CD14-positive monocyte (primary cell): ENCODE results near the gene CAMK1D. TPM values are rescaled to one million over a fixed set of nuclear protein-coding genes. Genes with fewer than 3 reads are reported as not detected.

Source experiments
- DNase-seq, 3 donors: peaks; one replicate each; pipeline ENCODE4 v3.0.0-alpha.2; 2011 to 2022
- H2AFZ ChIP-seq: 2 replicates; pipeline ENCODE4 v1.6.0; 2012; ENCODE audit warnings: mild to moderate bottlenecking, low read depth, low read length, inconsistent platforms; ENCODE audit not compliant: insufficient read depth, poor library complexity, severe bottlenecking
- H3K27ac ChIP-seq, 2 donors: 1 replicate in 1 of 2; 2 replicates in 1 of 2; pipeline ENCODE4 v1.5.1; 2012 to 2013; ENCODE audit warnings: low read length in 2 of 2, control low read depth in 1 of 2, inconsistent platforms in 1 of 2, low read depth in 1 of 2, mild to moderate bottlenecking in 1 of 2
- H3K27me3 ChIP-seq, 2 donors: one replicate each; pipeline versions ENCODE4 v1.6.0 to v1.6.1; 2011 to 2013; ENCODE audit warnings: low read length in 2 of 2; ENCODE audit not compliant: control insufficient read depth in 2 of 2, insufficient read depth in 2 of 2
- H3K36me3 ChIP-seq, 2 donors: replicated peaks in 1 of 2; 1 replicate in 1 of 2; 2 replicates in 1 of 2; pipeline versions ENCODE4 v1.5.1 to v1.6.1; 2012 to 2013; ENCODE audit warnings: low read length in 2 of 2, control low read depth in 1 of 2, inconsistent platforms in 1 of 2, mild to moderate bottlenecking in 1 of 2; ENCODE audit not compliant: insufficient read depth in 2 of 2, control insufficient read depth in 1 of 2
- H3K4me1 ChIP-seq, 2 donors: 1 replicate in 1 of 2; 2 replicates in 1 of 2; pipeline versions ENCODE4 v1.5.1 to v1.6.1; 2012 to 2013; ENCODE audit warnings: low read length in 2 of 2, control low read depth in 1 of 2, inconsistent platforms in 1 of 2, mild to moderate bottlenecking in 1 of 2, moderate library complexity in 1 of 2; ENCODE audit not compliant: insufficient read depth in 2 of 2, control insufficient read depth in 1 of 2
- H3K4me2 ChIP-seq: replicated peaks from 2 replicates; pipeline ENCODE3; 2012; ENCODE audit warnings: low read length, moderate library complexity, mild to moderate bottlenecking; ENCODE audit not compliant: poor library complexity, severe bottlenecking; ENCODE audit errors: extremely low read depth
- H3K4me3 ChIP-seq, 3 experiments: fragments of 200-600 bp in 1 of 3; sonication (generic) in 1 of 3; replicated peaks in 1 of 3; 1 replicate in 2 of 3; 2 replicates in 1 of 3; pipeline ENCODE4 v1.5.1; 2011 to 2013; ENCODE audit warnings: low read length in 3 of 3, mild to moderate bottlenecking in 3 of 3, control low read depth in 2 of 3, low read depth in 2 of 3, inconsistent platforms in 1 of 3, moderate library complexity in 1 of 3
- H3K79me2 ChIP-seq: 2 replicates; pipeline ENCODE4 v1.6.0; 2012; ENCODE audit warnings: mild to moderate bottlenecking, control low read depth, inconsistent platforms, low read length, moderate library complexity; ENCODE audit not compliant: insufficient read depth
- H3K9ac ChIP-seq: 2 replicates; pipeline ENCODE4 v1.6.0; 2017; ENCODE audit warnings: low read length, mild to moderate bottlenecking; ENCODE audit not compliant: insufficient read depth, poor library complexity, severe bottlenecking
- H3K9me3 ChIP-seq, 2 donors: replicated peaks in 1 of 2; 1 replicate in 1 of 2; 2 replicates in 1 of 2; pipeline versions ENCODE4 v1.5.1 to v1.6.1; 2012 to 2013; ENCODE audit warnings: low read length in 2 of 2, control low read depth in 1 of 2; ENCODE audit not compliant: control insufficient read depth in 1 of 2, insufficient read depth in 1 of 2
- H4K20me1 ChIP-seq: 2 replicates; pipeline ENCODE4 v1.6.0; 2012; ENCODE audit warnings: mild to moderate bottlenecking, low read length, control low read depth, moderate library complexity; ENCODE audit not compliant: insufficient read depth
- H3K27ac Mint-ChIP-seq, 7 donors: one replicate each; pipeline ENCODE4 v1.8.0; 2020; ENCODE audit warnings: mild to moderate bottlenecking in 7 of 7, mixed read lengths in 7 of 7, moderate library complexity in 6 of 7, inconsistent platforms in 2 of 7
- H3K27me3 Mint-ChIP-seq, 3 donors: one replicate each; pipeline ENCODE4 v1.8.0; 2021 to 2022; ENCODE audit warnings: low read depth in 3 of 3, mild to moderate bottlenecking in 3 of 3, mixed read lengths in 3 of 3, moderate library complexity in 3 of 3, inconsistent platforms in 1 of 3
- H3K36me3 Mint-ChIP-seq, 2 donors: one replicate each; pipeline ENCODE4 v1.8.0; 2020; ENCODE audit warnings: mixed read lengths in 2 of 2, inconsistent platforms in 1 of 2, mild to moderate bottlenecking in 1 of 2
- H3K4me1 Mint-ChIP-seq: one replicate; pipeline ENCODE4 v1.8.0; 2020; ENCODE audit warnings: mild to moderate bottlenecking, mixed read lengths
- H3K4me3 Mint-ChIP-seq, 2 donors: one replicate each; pipeline ENCODE4 v1.8.0; 2020; ENCODE audit warnings: mild to moderate bottlenecking in 2 of 2, mixed read lengths in 2 of 2, moderate library complexity in 1 of 2
- H3K9me3 Mint-ChIP-seq, 7 donors: one replicate each; pipeline ENCODE4 v1.8.0; 2020 to 2022; ENCODE audit warnings: mixed read lengths in 7 of 7, mild to moderate bottlenecking in 6 of 7, moderate library complexity in 6 of 7, inconsistent platforms in 2 of 7
- CTCF ChIP-seq: fragments of 200-600 bp; IDR thresholded peaks from one replicate; pipeline ENCODE4 v1.8.0; 2022; ENCODE audit warnings: antibody characterized with exemption, mild to moderate bottlenecking
- WGBS: methylation state at CpG from one replicate; pipeline ENCODE4 v1.1.5; 2013; ENCODE audit warnings: missing lambda C conversion rate; ENCODE audit not compliant: insufficient coverage; 5-methylcytosine and 5-hydroxymethylcytosine counted together
- intact Hi-C, 2 donors: fragments of 100-400 bp; cut with micrococcal nuclease; formaldehyde crosslinking; loops; one replicate each; pipeline versions ENCODE4 v1.15.0 to v1.15.1; 2023
- polyA plus RNA-seq, 3 donors: library from polyadenylated mRNA; depleted of rRNA in 1 of 3; unstranded in 2 of 3; stranded (reverse) in 1 of 3; fragments of 300-500 nt in 2 of 3; fragments of >200 nt in 1 of 3; fragmentation: Illumina TruSeq in 2 of 3; gene quantifications; 1 replicate in 2 of 3; 2 replicates in 1 of 3; pipeline ENCODE4 v1.2.3, GENCODE V29; 2012 to 2021

Gene CAMK1D
- polyA plus RNA-seq, 3 donors = 6.7 to 11.8 (median 7.1) TPM

DNA sequence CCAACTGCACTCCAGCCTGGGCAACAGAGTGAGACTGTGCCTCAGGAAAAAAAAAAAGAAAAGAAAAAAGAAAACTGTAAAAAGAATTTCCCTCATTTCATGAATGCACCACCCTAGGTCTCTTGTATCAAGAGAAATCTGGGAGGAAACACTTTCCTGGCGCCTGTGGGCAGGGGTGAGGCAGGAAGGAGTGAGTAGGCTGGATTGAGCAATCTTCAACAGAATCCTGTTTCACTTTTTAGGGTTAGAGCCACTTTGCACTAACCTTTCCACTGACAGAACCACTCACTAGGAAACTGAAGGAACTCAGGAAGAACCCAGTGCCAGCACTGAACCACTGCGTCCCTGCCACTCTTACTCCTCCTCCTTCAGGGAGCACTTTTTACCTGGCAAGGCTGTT lies 370.0 kb downstream of the CAMK1D start:
- Histone ChIP-seq H3K4me2 (no peak overlapping the region), H3K4me1 (peaks cover 10 to 11% of the 10 kb centered on the region in 2 donors), H3K27me3 (no peaks in the 10 kb centered on the region), H3K79me2 (no peaks in the 10 kb centered on the region), H3K9ac (no peak overlapping the region), H4K20me1 (no peaks in the 10 kb centered on the region), H3K9me3 (peaks cover 0 to 7% of the 10 kb centered on the region in 2 donors), H3K36me3 (no peaks in the 10 kb centered on the region), H3K27ac (no peak overlapping the region), H3K4me3 (no peak overlapping the region), H2AFZ (no peak overlapping the region)
- H3K27ac Mint-ChIP-seq = peak overlapping the region in 2 of 7 donors; percentile 12 to 78
- H3K36me3 Mint-ChIP-seq = peaks cover 1 to 2% of the 10 kb centered on the region in 2 donors
- no peak for DNase-seq
- no peak overlapping the region for H3K4me3 Mint-ChIP-seq
- WGBS = no CpG with 5 or more reads among the region's 2 CpGs
- peaks cover 0 to 1% (median 0%) of the 10 kb centered on the region in 3 donors for H3K27me3 Mint-ChIP-seq
- no peak for TF ChIP-seq CTCF
- H3K9me3 Mint-ChIP-seq = peaks cover 4 to 14% (median 6%) of the 10 kb centered on the region in 7 donors
- intact Hi-C loops = no loop called here
- H3K4me1 Mint-ChIP-seq = peaks cover 12% of the 10 kb centered on the region

- Mint-ChIP-seq H3K4me3 (no peak overlapping the region), H3K36me3 (peaks cover 1 to 2% of the 10 kb centered on the region in 2 donors), H3K27me3 (peaks cover 0 to 1% (median 0%) of the 10 kb centered on the region in 3 donors), H3K27ac (no peak overlapping the region), H3K4me1 (peaks cover 12% of the 10 kb centered on the region), H3K9me3 (peaks cover 4 to 14% (median 6%) of the 10 kb centered on the region in 7 donors)
- no peaks in the 10 kb centered on the region for H3K79me2 ChIP-seq
- no peak overlapping the region for H3K27ac ChIP-seq
- no peaks in the 10 kb centered on the region for H3K36me3 ChIP-seq
- H3K9me3 ChIP-seq = peaks cover 0 to 7% of the 10 kb centered on the region in 2 donors
- intact Hi-C loops = no loop called here
- H2AFZ ChIP-seq = no peak overlapping the region
- H3K4me3 ChIP-seq = no peak overlapping the region
- no peaks in the 10 kb centered on the region for H3K27me3 ChIP-seq
- no peak for TF ChIP-seq CTCF
- WGBS = 100% methylated on average over 3 of the region's 9 CpGs
- H3K9ac ChIP-seq = no peak overlapping the region
- H4K20me1 ChIP-seq = no peaks in the 10 kb centered on the region
- DNase-seq = no peak
- H3K4me2 ChIP-seq = no peak overlapping the region
- peaks cover 10 to 11% of the 10 kb centered on the region in 2 donors for H3K4me1 ChIP-seq
Measured at GRCh38 chr10:12720217-12720981, 371.1 kb downstream of the CAMK1D start.
